ENCODE results near the gene ANXA11.

- TF ChIP-seq CTCF (conservative IDR thresholded peaks at IDR 0.05 in 1 of 2, IDR thresholded peaks at IDR 0.05 in 1 of 2; ENCODE audit: extremely low read depth in 1 of 2, insufficient read depth in 1 of 2, low read depth in 1 of 2, low read length in 2 of 2), result no peak
- TF ChIP-seq EZH2 (IDR thresholded peaks at IDR 0.05; ENCODE audit: borderline replicate concordance, low read length), result no peak
Measured at GRCh38 chr10:80200687-80201086, 4.7 kb downstream of the ANXA11 start.

All from mammary epithelial cell (primary cell).